GM12891 (cell line): ENCODE data around the gene SENP3.

Source experiments
- PAX5 ChIP-seq: IDR thresholded peaks from 2 replicates; pipeline ENCODE4 v1.6.1; 2011; ENCODE audit warnings: low read length, moderate library complexity, mild to moderate bottlenecking; ENCODE audit not compliant: insufficient read depth, severe bottlenecking
- POLR2A ChIP-seq: IDR thresholded peaks from 2 replicates; pipeline ENCODE4 v1.6.1; 2011; ENCODE audit warnings: low read depth, low read length, control low read depth
- POLR2AphosphoS5 ChIP-seq: IDR thresholded peaks from 2 replicates; pipeline ENCODE4 v1.6.1; 2011; ENCODE audit warnings: low read depth, low read length, control low read depth
- POU2F2 ChIP-seq: IDR thresholded peaks from 2 replicates; pipeline ENCODE4 v1.6.1; 2011; ENCODE audit warnings: low read depth, mild to moderate bottlenecking, control low read depth, low read length, moderate library complexity
- SPI1 ChIP-seq: IDR thresholded peaks from 2 replicates; pipeline ENCODE4 v1.6.1; 2011; ENCODE audit warnings: low read depth, low read length, control low read depth
- TAF1 ChIP-seq: IDR thresholded peaks from 2 replicates; pipeline ENCODE4 v1.6.1; 2011; ENCODE audit warnings: low read depth, low read length, control low read depth

DNA sequence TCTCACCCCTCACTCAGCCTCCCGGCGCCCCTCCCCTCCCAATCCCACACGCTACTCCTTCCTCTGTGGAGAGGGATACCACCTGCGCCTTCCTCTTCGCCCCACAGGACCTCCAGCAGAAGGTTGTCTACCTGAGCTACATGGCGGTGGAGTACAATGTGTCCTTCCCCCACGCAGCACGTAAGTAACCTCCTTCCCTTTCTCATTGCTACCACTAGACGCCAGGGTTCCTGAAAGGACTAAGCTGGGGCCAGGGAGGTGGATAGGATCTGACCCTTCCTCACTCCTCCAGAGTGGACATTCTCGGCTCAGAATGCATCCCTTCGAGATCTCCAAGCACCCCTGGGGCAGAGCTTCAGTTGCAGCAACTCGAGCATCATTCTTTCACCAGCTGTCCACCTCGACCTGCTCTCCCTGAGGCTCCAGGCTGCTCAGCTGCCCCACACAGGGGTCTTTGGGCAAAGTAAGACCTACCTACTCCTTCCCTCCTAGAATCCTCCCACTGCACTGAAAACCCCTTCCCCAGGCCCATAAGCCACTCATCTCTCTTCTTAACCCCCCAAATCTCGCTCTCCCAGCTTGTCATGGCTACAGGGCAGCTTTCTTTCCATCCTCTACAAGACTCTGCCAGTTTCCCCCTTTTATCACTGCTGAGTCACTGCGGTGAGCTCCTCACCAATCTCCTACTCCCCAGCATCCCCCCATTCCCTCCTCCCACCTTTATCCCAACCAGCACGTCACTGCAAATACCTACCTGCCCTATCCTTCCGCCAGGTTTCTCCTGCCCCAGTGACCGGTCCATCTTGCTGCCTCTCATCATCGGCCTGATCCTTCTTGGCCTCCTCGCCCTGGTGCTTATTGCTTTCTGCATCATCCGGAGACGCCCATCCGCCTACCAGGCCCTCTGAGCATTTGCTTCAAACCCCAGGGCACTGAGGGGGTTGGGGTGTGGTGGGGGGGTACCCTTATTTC is 19.2 kb downstream of the SENP3 start:
- TF ChIP-seq TAF1 (no peak), POLR2AphosphoS5 (no peak; the same call in 1 of the 2 replicates), POLR2A (peak; percentile 51; the same call in 1 of the 2 replicates), SPI1 (no peak), POU2F2 (no peak), PAX5 (no peak)
